Mesendoderm (in vitro differentiated cells): ENCODE measurements around the gene NLGN1.
"Not testable (repeated sequence)": the region's sequence is repeated elsewhere in the genome, so short reads cannot be mapped to it uniquely, and the experiment has no call there.

ENCODE experiments used
- DNase-seq: peaks from one replicate; pipeline ENCODE4 v3.0.0; 2013
- H2AK5ac ChIP-seq: 2 replicates; pipeline ENCODE4 v1.6.1; 2013; ENCODE audit warnings: low read length, inconsistent platforms
- H2BK120ac ChIP-seq: 2 replicates; pipeline ENCODE4 v1.6.1; 2013; ENCODE audit warnings: low read depth, mild to moderate bottlenecking, low read length, moderate library complexity, mixed read lengths
- H2BK15ac ChIP-seq: replicated peaks from 2 replicates; pipeline ENCODE4 v1.6.1; 2013; ENCODE audit warnings: low read depth, mild to moderate bottlenecking, moderate library complexity
- H2BK5ac ChIP-seq: 2 replicates; pipeline ENCODE4 v1.6.1; 2013; ENCODE audit warnings: low read length, inconsistent platforms
- H3K18ac ChIP-seq: 2 replicates; pipeline ENCODE4 v1.6.1; 2013; ENCODE audit warnings: mild to moderate bottlenecking, low read length, mixed read lengths
- H3K23ac ChIP-seq: one replicate; pipeline ENCODE4 v1.6.1; 2013; ENCODE audit warnings: low read length
- H3K27ac ChIP-seq: 2 replicates; pipeline ENCODE4 v1.5.1; 2013; ENCODE audit warnings: low read depth, mild to moderate bottlenecking, inconsistent platforms, low read length, moderate library complexity
- H3K27me3 ChIP-seq: 2 replicates; pipeline ENCODE4 v1.6.1; 2013; ENCODE audit warnings: low read length, control low read depth, mild to moderate bottlenecking, inconsistent platforms; ENCODE audit not compliant: insufficient read depth, poor library complexity
- H3K36me3 ChIP-seq: 2 replicates; pipeline ENCODE4 v1.6.1; 2013; ENCODE audit warnings: low read length, inconsistent platforms; ENCODE audit not compliant: control insufficient read depth, insufficient read depth
- H3K4ac ChIP-seq: one replicate; pipeline ENCODE4 v1.6.1; 2013; ENCODE audit warnings: low read depth, mild to moderate bottlenecking, low read length, moderate library complexity
- H3K4me1 ChIP-seq: 2 replicates; pipeline ENCODE4 v1.6.1; 2013; ENCODE audit warnings: low read depth, low read length, inconsistent platforms; ENCODE audit not compliant: control insufficient read depth
- H3K4me2 ChIP-seq: 2 replicates; pipeline ENCODE4 v1.6.1; 2013; ENCODE audit warnings: low read length
- H3K4me3 ChIP-seq: 2 replicates; pipeline ENCODE4 v1.5.1; 2013; ENCODE audit warnings: mild to moderate bottlenecking, low read length
- H3K56ac ChIP-seq: one replicate; pipeline ENCODE4 v1.6.1; 2013; ENCODE audit warnings: low read length
- H3K79me1 ChIP-seq: 2 replicates; pipeline ENCODE4 v1.6.1; 2013; ENCODE audit warnings: low read length, inconsistent platforms
- H3K79me2 ChIP-seq: 2 replicates; pipeline ENCODE4 v1.6.1; 2013; ENCODE audit warnings: mild to moderate bottlenecking, low read length; ENCODE audit not compliant: control insufficient read depth, insufficient read depth
- H3K9ac ChIP-seq: 2 replicates; pipeline ENCODE4 v1.6.1; 2013; ENCODE audit warnings: low read length, inconsistent platforms
- H4K5ac ChIP-seq: one replicate; pipeline ENCODE4 v1.6.1; 2013; ENCODE audit warnings: low read length
- H4K8ac ChIP-seq: one replicate; pipeline ENCODE4 v1.6.1; 2013; ENCODE audit warnings: low read depth, mild to moderate bottlenecking, control low read depth, low read length, moderate library complexity
- WGBS: extraction: QIAGEN DNeasy Blood & Tissue Kit; methylation state at CpG from one replicate; pipeline ENCODE4 v1.1.7; 2013; ENCODE audit warnings: low lambda C conversion rate, missing lambda C conversion rate; ENCODE audit not compliant: insufficient coverage; ENCODE audit errors: extremely low coverage; 5-methylcytosine and 5-hydroxymethylcytosine counted together

Gene NLGN1

DNA sequence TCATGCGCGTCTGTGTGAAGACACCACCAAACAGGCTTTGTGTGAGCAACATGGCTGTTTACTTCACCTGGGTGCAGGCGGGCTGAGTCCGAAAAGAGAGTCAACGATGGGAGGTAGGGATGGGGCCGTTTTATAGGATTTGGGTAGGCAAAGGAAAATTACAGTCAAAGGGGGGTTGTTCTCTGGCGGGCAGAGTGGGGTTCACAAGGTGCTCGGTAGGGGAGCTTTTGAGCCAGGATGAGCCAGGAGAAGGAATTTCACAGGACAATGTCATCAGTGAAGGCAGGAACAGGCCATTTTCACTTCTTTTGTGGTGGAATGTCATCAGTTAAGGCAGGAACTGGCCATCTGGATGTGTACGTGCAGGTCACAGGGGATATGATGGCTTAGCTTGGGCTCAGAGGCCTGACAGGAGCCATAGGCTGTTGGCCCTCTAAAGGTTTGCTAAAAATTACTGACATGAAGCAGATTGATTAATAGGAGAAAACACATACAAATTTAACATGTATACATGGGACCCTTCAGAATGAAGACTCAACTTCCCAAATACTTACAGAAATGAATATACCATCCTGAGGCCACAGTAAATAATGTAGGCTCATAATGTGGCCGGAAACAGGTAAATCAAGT, 834.6 kb downstream of the NLGN1 start:
- H3K4me2 ChIP-seq, H3K27me3 ChIP-seq, H4K5ac ChIP-seq, H3K9ac ChIP-seq, H3K79me1 ChIP-seq, H3K4ac ChIP-seq, H2AK5ac ChIP-seq, H3K4me1 ChIP-seq, H3K36me3 ChIP-seq, H3K79me2 ChIP-seq, H3K23ac ChIP-seq, H2BK15ac ChIP-seq, H3K4me3 ChIP-seq: not testable (repeated sequence)
- peak overlapping the region; percentile 73 for H3K27ac ChIP-seq
- peak overlapping the region; percentile 35 for H3K56ac ChIP-seq
- H3K18ac ChIP-seq, result peak overlapping the region; percentile 96
- DNase-seq, result peak; percentile 28
- peak overlapping the region; percentile 39 for H4K8ac ChIP-seq
- peak overlapping the region; percentile 61 for H2BK120ac ChIP-seq
- WGBS, result no CpG with 5 or more reads among the region's 10 CpGs
- H2BK5ac ChIP-seq, result peak overlapping the region; percentile 39

DNA sequence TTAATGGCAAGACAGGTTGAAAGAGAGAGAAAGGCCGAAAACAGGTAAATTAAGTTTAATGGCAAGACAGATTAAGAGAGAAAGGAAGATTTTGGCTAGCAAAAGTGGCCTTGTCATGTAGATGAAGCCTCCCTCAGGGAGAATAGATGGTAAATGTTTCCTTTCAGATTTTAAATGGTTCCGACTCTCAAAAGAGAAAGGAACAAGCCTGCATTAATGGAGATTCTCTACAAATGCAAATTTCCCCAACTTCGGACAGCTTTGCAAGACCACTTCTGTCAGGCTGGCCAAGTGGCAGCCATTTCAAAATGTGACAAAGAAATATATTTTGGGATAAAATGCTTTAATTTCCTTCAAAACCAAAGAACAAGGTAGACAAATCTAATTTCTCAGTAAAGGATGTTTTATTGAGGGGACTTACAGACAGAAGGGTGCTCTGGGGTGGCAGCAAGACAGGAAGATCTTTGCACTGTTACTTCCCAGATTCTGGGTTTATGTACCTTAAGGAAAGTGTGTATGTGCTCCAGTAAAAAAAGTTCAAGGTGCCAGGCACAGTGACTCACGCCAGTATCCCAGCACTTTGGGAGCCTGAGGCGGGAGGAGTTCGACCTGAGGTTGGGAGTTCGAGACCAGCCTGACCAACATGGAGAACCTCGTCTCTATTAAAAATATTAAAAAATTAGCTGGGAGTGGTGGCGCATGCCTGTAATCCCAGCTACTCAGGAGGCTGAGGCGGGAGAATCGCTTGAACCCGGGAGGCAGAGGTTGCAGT, 835.3 kb downstream of the NLGN1 start:
- no peak overlapping the region for H3K4me2 ChIP-seq
- H3K79me2 ChIP-seq, result no peaks in the 10 kb centered on the region
- no peak overlapping the region for H3K56ac ChIP-seq
- H2AK5ac ChIP-seq, result no peak overlapping the region
- H3K23ac ChIP-seq, result no peak overlapping the region
- no peaks in the 10 kb centered on the region for H3K79me1 ChIP-seq
- H3K27ac ChIP-seq, result peak overlapping the region; percentile 73
- H4K5ac ChIP-seq, result no peak overlapping the region
- H3K4me1 ChIP-seq, result no peaks in the 10 kb centered on the region
- peak overlapping the region; percentile 39 for H2BK5ac ChIP-seq
- H3K4me3 ChIP-seq, result no peak overlapping the region
- no peaks in the 10 kb centered on the region for H3K36me3 ChIP-seq
- H2BK15ac ChIP-seq, result no peak overlapping the region
- peak overlapping the region; percentile 55 for H3K4ac ChIP-seq
- no CpG with 5 or more reads among the region's 12 CpGs for whole genome bisulfite sequencing
- H3K18ac ChIP-seq, result peak overlapping the region; percentile 47
- H3K9ac ChIP-seq, result no peak overlapping the region
- H3K27me3 ChIP-seq, result no peaks in the 10 kb centered on the region
- peak overlapping the region; percentile 39 for H4K8ac ChIP-seq
- H2BK120ac ChIP-seq, result peak overlapping the region; percentile 36
- peak; percentile 47 for DNase-seq

DNA sequence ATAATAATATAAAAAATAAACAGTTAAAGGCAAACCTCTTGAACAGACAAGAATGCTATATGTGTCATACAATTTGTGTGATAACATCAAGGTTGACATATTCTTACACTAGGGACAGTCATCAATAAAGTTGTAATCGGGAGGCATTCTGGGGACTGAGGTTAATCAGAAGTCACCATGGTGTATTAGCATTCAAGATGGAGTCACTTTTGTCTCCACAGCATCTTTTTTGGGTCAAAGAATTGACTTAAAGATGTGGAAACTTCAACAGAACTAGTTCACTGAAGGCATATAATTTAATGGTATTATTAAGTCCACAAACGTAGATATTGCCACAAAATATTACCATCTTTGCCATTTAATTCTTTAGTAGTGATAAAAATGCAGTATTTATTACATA, 836.0 kb downstream of the NLGN1 start:
- Histone ChIP-seq H4K5ac (no peak overlapping the region), H3K4ac (no peak overlapping the region), H2AK5ac (no peak overlapping the region), H3K4me1 (no peaks in the 10 kb centered on the region), H3K23ac (no peak overlapping the region), H3K27me3 (no peaks in the 10 kb centered on the region), H2BK5ac (no peak overlapping the region), H3K79me2 (no peaks in the 10 kb centered on the region), H2BK15ac (no peak overlapping the region), H3K36me3 (no peaks in the 10 kb centered on the region), H3K56ac (no peak overlapping the region), H3K9ac (no peak overlapping the region), H3K18ac (no peak overlapping the region), H3K79me1 (no peaks in the 10 kb centered on the region), H3K4me3 (no peak overlapping the region), H3K27ac (no peak overlapping the region), H4K8ac (no peak overlapping the region), H2BK120ac (no peak overlapping the region), H3K4me2 (no peak overlapping the region)
- no peak for DNase-seq
- WGBS, result no CpG with 5 or more reads among the region's 2 CpGs

DNA sequence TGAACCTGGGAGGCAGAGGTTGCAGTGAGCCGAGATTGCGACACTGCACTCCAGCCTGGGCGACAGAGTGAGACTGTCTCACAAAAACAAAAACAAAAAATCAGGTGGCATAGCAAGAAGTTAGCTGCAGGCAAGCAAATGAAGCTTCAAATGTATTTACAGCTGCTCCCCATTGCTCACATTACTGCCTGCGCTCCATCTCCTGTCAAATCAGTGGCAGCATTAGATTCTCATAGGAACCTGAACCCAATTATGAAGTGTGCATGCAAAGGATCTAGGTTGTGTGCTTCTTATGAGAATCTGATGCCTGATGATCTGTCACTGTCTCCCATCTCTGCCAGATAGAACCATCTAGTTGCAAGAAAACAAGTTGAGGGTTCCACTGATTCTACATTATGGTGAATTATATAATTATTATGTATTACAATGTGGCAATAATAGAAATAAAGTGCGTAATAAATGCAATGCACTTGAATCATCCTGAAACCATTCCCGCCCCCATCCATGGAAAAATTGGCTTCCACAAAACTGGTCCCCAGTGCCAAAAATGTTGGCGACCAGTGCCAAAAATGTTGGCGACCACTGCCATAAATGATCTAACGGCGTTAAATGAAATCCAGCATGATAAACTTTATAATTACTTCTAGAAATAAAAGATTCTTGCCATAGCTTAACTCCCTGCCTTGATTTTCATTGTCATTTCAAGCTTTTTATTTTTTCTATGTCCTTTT, 844.9 kb downstream of the NLGN1 start:
- DNase-seq, result no peak
- no peaks in the 10 kb centered on the region for H3K36me3 ChIP-seq
- WGBS, result no CpG with 5 or more reads among the region's 10 CpGs

DNA sequence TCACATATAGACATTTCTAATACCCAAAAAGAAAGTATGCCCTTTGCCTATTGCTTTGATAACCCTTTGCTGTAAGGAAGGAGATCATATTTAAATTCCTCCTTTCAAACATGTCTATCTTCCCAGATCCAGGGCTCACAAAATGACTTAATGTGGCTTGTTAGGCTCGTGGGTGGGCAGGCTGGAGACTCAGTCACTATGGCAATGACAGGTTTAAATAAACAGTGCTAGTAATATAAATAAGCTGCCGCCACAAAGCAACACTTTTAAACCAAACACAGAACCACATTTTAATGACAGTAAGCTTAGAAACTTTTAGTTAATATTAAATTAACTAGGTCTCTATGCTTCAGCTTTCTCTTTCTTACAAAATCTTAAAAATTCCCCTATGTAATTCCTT, 845.6 kb downstream of the NLGN1 start:
- H3K79me1 ChIP-seq, result no peaks in the 10 kb centered on the region
- H3K9ac ChIP-seq, result no peak overlapping the region
- H4K8ac ChIP-seq, result no peak overlapping the region
- no peaks in the 10 kb centered on the region for H3K79me2 ChIP-seq
- no peak overlapping the region for H2AK5ac ChIP-seq
- H3K36me3 ChIP-seq, result no peaks in the 10 kb centered on the region
- no peak overlapping the region for H3K4ac ChIP-seq
- H3K4me3 ChIP-seq, result no peak overlapping the region
- H4K5ac ChIP-seq, result no peak overlapping the region
- DNase-seq, result no peak
- no CpG with 5 or more reads among the region's 2 CpGs for WGBS
- no peak overlapping the region for H3K56ac ChIP-seq
- H3K27me3 ChIP-seq, result no peaks in the 10 kb centered on the region
- no peak overlapping the region for H2BK120ac ChIP-seq
- H3K27ac ChIP-seq, result no peak overlapping the region
- H2BK15ac ChIP-seq, result no peak overlapping the region
- H3K23ac ChIP-seq, result no peak overlapping the region
- H2BK5ac ChIP-seq, result no peak overlapping the region
- peaks cover 2% of the 10 kb centered on the region for H3K4me1 ChIP-seq
- no peak overlapping the region for H3K18ac ChIP-seq
- no peak overlapping the region for H3K4me2 ChIP-seq

More for the DNA sequence above, 844.9 kb downstream of the NLGN1 start:
- no peak overlapping the region for H2BK15ac ChIP-seq
- H3K79me2 ChIP-seq, result no peaks in the 10 kb centered on the region
- no peak overlapping the region for H3K4me2 ChIP-seq
- no peak overlapping the region for H2AK5ac ChIP-seq
- H4K5ac ChIP-seq, result no peak overlapping the region
- H2BK5ac ChIP-seq, result no peak overlapping the region
- peaks cover 2% of the 10 kb centered on the region for H3K4me1 ChIP-seq
- H3K56ac ChIP-seq, result no peak overlapping the region
- no peak overlapping the region for H3K4ac ChIP-seq
- no peak overlapping the region for H4K8ac ChIP-seq
- H3K79me1 ChIP-seq, result no peaks in the 10 kb centered on the region
- no peak overlapping the region for H3K9ac ChIP-seq
- H2BK120ac ChIP-seq, result no peak overlapping the region
- no peak overlapping the region for H3K18ac ChIP-seq
- H3K23ac ChIP-seq, result no peak overlapping the region
- no peak overlapping the region for H3K27ac ChIP-seq
- no peak overlapping the region for H3K4me3 ChIP-seq
- H3K27me3 ChIP-seq, result no peaks in the 10 kb centered on the region
